ENCODE data around the gene GLRX. TPM values are rescaled to one million over a fixed set of nuclear protein-coding genes. Genes with fewer than 3 reads are reported as not detected.
A peak's percentile ranks its signal among the peaks of the same experiment; 100 is the strongest.

GLRX gene
- total and polyA plus RNA-seq, 2 of the 4 experiments (the other 2 are of a cell fraction): 142 to 193 TPM

- no peak overlapping the region; the same call in 1 of the 2 replicates for H3K18ac ChIP-seq (ENCODE audit: low read depth, low read length)
- H3K9me3 ChIP-seq (ENCODE audit: control insufficient read depth, insufficient read depth, low read length): no peaks in the 10 kb centered on the region
- no peak overlapping the region for H2BK20ac ChIP-seq (ENCODE audit: low read depth, low read length)
- H3K79me1 ChIP-seq (ENCODE audit: low read depth in 1 of 2, low read length in 2 of 2): peaks cover 25 to 39% of the 10 kb centered on the region in 2 experiments
- H3K56ac ChIP-seq (ENCODE audit: extremely low read depth, insufficient read depth, low read length): no peak overlapping the region
- no peak for DNase-seq
- H3K14ac ChIP-seq (replicated peaks; ENCODE audit: low read depth, low read length): no peak overlapping the region; the same call in 1 of the 2 replicates
- 95% methylated on average over 6 of the region's 8 CpGs; no CpG with 5 or more reads in 1 of the 2 experiments for WGBS, 2 experiments (ENCODE audit: extremely low coverage in 2 of 2, insufficient read length in 1 of 2)
- H3K27ac ChIP-seq (ENCODE audit: insufficient read depth, low read length): no peak overlapping the region
- in situ Hi-C loops (cut with MboI; ENCODE audit: low sequenced_read_pairs) (loop anchor here (5.0 kb wide), 1 partner anchor 34 kb away; the partner anchor contains the start of gene GLRX), intact Hi-C loops (cut with micrococcal nuclease) (no loop called here), dilution Hi-C loops (cut with HindIII; ENCODE audit: low sequenced_read_pairs, unreplicated experiment) (no loop called here)
- no peak overlapping the region for H3K4ac ChIP-seq (ENCODE audit: low read depth, low read length)
- H2AK5ac ChIP-seq (ENCODE audit: low read depth, low read length): no peak overlapping the region
- no peaks in the 10 kb centered on the region for H3K27me3 ChIP-seq (ENCODE audit: control insufficient read depth, insufficient read depth, low read length)
- no peak overlapping the region for H2BK120ac ChIP-seq (ENCODE audit: low read depth, low read length)
- no peak overlapping the region for H4K91ac ChIP-seq (ENCODE audit: insufficient read depth, low read depth, low read length)
- no TSS peak for BruUV-seq (replicated peaks)
- H2BK5ac ChIP-seq (ENCODE audit: low read depth, low read length, poor library complexity, severe bottlenecking): no peak overlapping the region
- no peak overlapping the region for H3K4me3 ChIP-seq (ENCODE audit: insufficient read depth, low read depth, low read length)
- peaks cover 11% of the 10 kb centered on the region for H3K4me1 ChIP-seq (ENCODE audit: control insufficient read depth, insufficient read depth, low read length)
- POLR2A ChIA-PET (ENCODE audit: unreplicated experiment): no interaction called here
- no peaks in the 10 kb centered on the region for H4K20me1 ChIP-seq (ENCODE audit: insufficient read depth, low read length)
- H2BK15ac ChIP-seq (ENCODE audit: low read depth, low read length): no peak overlapping the region
- no peak overlapping the region for H4K5ac ChIP-seq (ENCODE audit: low read depth, low read length)
- no peak for TF ChIP-seq CTCF (conservative IDR thresholded peaks at IDR 0.05; ENCODE audit: low read depth, low read length)
- no peak for TF ChIP-seq BHLHE40 (IDR thresholded peaks at IDR 0.05; ENCODE audit: low read depth, low read length)
- H2AK9ac ChIP-seq (replicated peaks; ENCODE audit: low read depth, low read length, poor library complexity): peak overlapping the region; percentile 9
- H3K9me1 ChIP-seq (ENCODE audit: insufficient read depth, low read length): peaks cover 8% of the 10 kb centered on the region
- no peak overlapping the region for H3K4me2 ChIP-seq (ENCODE audit: low read depth, low read length)
- peak overlapping the region in 1 of 2 experiments; percentile 10; a peak in 1 of 4 replicates for H4K8ac ChIP-seq (ENCODE audit: low read depth in 2 of 2, low read length in 2 of 2)
- H3K23ac ChIP-seq (ENCODE audit: low read depth, low read length): no peak overlapping the region
- CTCF ChIA-PET: interaction anchor here (0.5 kb wide), 1 partner anchor 32 kb away, joined by 4 read pairs; no protein-coding TSS in a partner anchor
- H3K9ac ChIP-seq (ENCODE audit: low read depth, low read length): no peak overlapping the region
- ATAC-seq (ENCODE audit: low read depth): no peak
- peaks cover 40% of the 10 kb centered on the region for H3K36me3 ChIP-seq (ENCODE audit: control insufficient read depth, insufficient read depth, low read length)
- H2AFZ ChIP-seq (replicated peaks; ENCODE audit: low read length, poor library complexity): no peak overlapping the region
Observed at GRCh38 chr5:95788493-95788892, 34.0 kb downstream of the GLRX start.
